Thyroid gland (tissue), 4 donors: ENCODE data around the gene MLXIPL.

Experiments
- POLR2A ChIP-seq, 2 donors: fragments of 450-650 bp; IDR thresholded peaks; one replicate each; pipeline ENCODE4 v1.6.1; 2017; ENCODE audit warnings: antibody characterized with exemption in 2 of 2, mild to moderate bottlenecking in 2 of 2, moderate library complexity in 1 of 2
- TF ChIP-seq, protein P1 (sequence below), 6 experiments: fragments of 200-600 bp in 3 of 6; fragments of 450-650 bp in 3 of 6; sonication (generic) in 3 of 6; IDR thresholded peaks; one replicate each; pipeline ENCODE4 v1.5.1; 2016 to 2019; ENCODE audit warnings: antibody characterized with exemption in 6 of 6, mild to moderate bottlenecking in 2 of 6, inconsistent platforms in 1 of 6, moderate library complexity in 1 of 6

DNA sequence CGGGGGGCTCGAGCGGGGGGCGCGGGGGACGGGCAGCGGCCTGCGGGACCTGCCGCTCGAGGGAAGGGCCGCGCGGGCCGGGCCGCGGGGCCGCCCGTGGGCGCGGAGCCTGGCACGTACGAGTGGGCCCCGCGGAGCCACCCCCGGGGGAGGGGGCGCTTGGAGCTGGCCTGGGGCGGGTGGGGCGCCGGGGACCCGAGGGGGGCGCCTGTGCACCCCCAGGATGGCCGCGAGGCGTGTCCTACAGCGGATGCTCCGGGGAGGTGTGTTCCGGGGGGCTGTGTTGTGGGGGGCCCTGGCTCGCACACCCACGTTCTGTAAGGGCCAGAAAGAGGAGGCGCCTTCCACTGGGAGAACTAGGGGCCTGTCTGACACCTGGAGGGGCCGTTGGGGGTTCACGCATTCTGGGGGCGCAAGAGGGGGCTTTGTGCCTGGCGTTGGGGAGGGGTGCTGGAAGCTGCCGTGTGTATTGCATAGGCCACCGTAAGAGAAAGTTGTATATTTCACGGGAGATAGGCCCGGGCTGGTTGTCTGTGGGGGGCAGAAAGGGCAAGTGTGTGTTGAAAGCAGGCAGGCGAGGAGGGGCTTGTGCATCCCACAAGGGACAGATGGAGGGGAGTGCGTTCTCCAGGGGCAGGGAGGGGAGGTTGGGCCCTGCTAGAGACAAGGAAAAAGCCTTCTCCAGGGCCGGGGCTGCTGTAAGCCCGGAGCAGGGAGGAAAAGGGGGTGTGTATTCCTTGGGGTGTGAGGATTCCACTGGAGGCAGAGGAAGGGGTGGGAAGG lies 44.0 kb upstream of the MLXIPL start:
- TF ChIP-seq, protein P1, sequence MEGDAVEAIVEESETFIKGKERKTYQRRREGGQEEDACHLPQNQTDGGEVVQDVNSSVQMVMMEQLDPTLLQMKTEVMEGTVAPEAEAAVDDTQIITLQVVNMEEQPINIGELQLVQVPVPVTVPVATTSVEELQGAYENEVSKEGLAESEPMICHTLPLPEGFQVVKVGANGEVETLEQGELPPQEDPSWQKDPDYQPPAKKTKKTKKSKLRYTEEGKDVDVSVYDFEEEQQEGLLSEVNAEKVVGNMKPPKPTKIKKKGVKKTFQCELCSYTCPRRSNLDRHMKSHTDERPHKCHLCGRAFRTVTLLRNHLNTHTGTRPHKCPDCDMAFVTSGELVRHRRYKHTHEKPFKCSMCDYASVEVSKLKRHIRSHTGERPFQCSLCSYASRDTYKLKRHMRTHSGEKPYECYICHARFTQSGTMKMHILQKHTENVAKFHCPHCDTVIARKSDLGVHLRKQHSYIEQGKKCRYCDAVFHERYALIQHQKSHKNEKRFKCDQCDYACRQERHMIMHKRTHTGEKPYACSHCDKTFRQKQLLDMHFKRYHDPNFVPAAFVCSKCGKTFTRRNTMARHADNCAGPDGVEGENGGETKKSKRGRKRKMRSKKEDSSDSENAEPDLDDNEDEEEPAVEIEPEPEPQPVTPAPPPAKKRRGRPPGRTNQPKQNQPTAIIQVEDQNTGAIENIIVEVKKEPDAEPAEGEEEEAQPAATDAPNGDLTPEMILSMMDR (IDR thresholded peaks at IDR 0.05), result no peak
- TF ChIP-seq POLR2A (IDR thresholded peaks at IDR 0.05), result no peak
